GM21528 (cell line): ENCODE data around the gene GTPBP4.
"Not testable (repeated sequence)": the region's sequence is repeated elsewhere in the genome, so short reads cannot be mapped to it uniquely, and the experiment has no call there.

ENCODE experiments used
- ATAC-seq: cut with Tn5 transposase; IDR thresholded peaks from one replicate; pipeline ENCODE4 v1.9.1; 2021; ENCODE audit warnings: mild to moderate bottlenecking, moderate library complexity; ENCODE audit not compliant: unreplicated experiment, low FRiP score

GTPBP4 gene

GRCh38 chr10:988667-989545 is 672 bp downstream of the GTPBP4 start:
- ATAC-seq, result peak; percentile 11

DNA sequence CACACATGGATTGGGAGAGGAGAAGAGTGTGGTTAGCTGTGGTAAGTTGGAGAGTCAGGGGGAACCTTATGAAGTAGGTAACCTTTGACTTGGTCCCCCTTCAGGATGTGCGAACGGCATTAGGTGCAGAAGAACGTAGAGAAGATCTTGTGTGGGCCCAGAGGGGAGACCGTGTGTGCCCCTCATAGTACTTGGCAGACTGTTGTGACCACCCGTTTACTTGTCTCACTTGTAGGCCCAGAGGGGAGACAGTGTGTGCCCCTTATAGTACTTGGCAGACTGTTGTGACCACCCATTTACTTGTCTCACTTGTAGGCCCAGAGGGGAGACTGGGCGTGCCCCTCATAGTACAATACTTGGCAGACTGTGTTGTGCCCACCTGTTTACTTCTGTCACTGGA is 2.6 kb downstream of the GTPBP4 start:
- ATAC-seq, result no peak

DNA sequence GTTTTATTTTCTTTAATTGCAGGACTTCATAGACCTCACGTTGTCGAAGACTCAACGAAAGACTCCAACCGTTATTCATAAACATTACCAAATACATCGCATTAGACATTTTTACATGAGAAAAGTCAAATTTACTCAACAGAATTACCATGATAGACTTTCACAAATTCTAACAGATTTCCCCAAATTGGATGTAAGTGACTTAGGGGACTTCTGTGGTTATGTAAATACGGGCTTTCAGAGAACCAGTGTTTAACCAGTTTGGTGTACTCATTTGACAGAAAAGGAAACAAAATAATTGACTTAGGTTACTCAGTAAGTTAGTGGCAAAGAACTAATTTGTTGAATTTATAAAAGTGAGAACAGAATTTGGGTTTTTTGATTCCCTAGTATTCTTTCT is 4.2 kb downstream of the GTPBP4 start:
- no peak for ATAC-seq

- no peak for ATAC-seq
Measured at GRCh38 chr10:992871-993270, 4.6 kb downstream of the GTPBP4 start.

DNA sequence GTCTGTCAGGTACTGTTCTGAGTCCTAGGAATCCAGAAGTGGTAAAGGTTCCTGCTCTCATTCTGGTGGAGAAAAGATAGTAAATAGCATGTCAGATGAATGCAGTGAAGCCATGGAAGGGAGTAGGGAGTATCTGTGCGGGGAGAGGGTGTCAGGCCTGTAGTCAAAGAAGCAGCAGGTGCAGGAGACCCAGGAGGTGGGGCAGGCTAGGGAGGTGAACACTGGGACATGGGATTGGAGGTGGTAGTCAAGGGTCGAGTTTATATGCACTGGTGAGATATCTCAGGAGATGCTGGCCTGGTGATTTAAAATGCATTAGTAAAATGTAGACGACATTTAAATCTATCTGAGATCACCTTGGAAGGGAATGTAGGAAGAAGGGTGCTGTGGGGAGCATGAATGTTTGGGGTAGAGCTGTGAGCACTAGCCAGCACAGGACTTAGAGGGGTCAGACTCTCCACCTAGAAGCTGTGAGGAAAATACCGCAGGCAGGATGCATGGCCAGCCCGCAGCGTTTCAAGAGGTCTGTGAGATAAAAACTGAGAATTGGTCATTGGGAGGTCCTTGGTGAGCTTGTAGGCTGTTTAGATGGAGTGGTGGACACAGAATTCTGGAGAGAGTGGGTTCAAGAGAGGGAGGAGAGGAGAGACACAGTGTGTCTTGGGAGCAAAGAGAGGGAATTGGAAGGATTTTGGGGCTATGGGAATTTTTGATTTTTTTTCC is 6.8 kb downstream of the GTPBP4 start:
- no peak for ATAC-seq

- ATAC-seq, result no peak
Measured at GRCh38 chr10:995559-995926, 7.3 kb downstream of the GTPBP4 start.

DNA sequence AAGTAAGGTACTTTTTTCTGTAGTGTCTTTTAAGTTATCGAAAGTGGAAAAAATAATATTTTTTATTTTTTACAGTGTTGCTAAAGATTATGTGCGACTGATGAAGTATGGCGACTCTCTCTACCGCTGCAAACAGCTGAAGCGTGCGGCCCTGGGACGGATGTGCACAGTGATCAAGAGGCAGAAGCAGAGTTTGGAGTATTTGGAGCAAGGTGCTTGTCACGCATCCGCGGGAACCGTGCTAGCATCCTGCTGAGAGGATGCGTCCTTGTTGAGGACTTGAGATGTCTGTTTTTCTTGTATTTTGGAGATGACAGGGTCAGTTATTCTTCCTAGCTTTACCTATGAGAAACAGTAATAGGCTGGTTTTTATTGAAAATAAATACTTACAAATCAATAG is 7.8 kb downstream of the GTPBP4 start:
- ATAC-seq, result no peak

GRCh38 chr10:997266-998022 is 9.2 kb downstream of the GTPBP4 start:
- no peak for ATAC-seq

GRCh38 chr10:1002425-1003006 is 14.3 kb downstream of the GTPBP4 start:
- no peak for ATAC-seq

DNA sequence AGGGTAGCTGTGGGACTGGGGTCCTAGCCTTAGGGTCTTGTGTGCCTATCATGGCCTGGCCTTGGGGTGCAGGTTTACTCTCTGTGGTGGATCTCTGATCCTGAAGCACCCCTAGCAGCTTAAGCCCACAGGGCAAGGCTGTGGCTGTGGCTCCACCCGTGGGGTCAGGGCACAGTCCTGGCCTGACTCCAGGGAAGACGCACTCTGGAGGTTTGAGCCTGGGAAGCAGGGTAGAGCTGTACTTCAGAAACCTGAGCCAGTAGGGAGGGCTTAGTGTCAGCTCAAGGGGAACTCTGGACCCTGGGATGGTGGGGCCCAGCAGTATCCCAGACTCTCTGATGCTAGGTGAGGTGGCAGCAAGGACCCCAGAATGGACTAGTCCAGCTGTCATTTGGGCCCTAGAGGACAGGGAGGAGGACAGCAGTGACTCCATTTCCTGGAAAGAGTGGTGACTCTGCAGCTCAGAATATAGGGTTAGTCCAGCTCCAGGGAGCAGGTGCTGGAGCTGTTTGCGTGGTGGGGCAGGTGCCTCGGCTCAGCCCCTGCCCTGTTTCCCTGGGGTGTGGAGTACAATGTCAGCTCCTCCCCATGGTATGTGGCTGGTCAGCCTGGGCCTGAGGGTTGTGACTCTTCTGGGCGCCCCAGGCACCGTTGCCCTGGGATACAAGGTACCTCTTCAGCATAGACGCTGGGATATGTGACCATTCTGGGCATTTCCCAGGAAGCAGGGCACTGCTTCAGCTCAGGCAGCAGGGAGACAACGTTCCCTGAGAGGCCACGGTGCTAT is 15.8 kb downstream of the GTPBP4 start:
- ATAC-seq, result no peak

GRCh38 chr10:1006573-1006972 is 18.3 kb downstream of the GTPBP4 start:
- no peak for ATAC-seq

GRCh38 chr10:1007583-1007982 is 19.3 kb downstream of the GTPBP4 start:
- ATAC-seq, result no peak

- no peak for ATAC-seq
Measured at GRCh38 chr10:1009071-1009494, 20.8 kb downstream of the GTPBP4 start.

DNA sequence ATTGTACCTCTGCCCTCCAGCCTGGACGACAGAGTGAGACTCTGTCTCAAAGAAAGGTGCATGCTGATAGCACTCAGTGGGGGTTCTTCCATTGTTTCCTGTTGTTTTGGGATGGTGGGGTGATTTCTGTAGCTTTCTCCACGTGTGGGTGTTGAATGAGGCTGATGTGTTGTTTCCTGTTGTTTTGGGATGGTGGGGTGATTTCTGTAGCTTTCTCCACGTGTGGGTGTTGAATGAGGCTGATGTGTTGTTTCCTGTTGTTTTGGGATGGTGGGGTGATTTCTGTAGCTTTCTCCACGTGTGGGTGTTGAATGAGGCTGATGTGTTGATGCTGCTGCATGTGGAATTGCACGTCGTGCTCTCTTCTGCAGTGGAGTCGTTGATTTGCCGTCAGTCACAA is 21.7 kb downstream of the GTPBP4 start:
- ATAC-seq, result not testable (repeated sequence)

GRCh38 chr10:1010703-1011102 is 22.5 kb downstream of the GTPBP4 start:
- ATAC-seq, result no peak

DNA sequence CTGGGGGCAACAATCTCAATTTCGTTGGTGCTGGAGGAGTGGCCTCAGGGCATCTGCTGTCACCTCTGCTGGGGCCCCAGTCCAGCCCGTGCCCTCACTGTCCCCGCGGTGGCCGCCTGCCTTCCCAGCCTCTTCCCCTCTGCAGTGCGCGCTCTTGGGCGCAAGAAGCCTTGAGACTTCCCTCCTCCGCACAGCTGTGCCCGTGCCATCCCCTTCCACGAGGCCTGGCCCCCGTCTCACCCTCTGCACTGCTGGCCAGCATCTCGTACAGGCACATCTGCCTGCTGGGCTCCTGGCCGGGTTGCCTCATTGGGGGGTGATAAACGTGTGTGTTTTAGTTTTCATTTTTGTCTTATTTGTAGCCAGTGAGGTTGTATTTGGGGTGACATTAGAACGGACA is 23.5 kb downstream of the GTPBP4 start:
- ATAC-seq, result no peak

GRCh38 chr10:1015688-1016087 is 27.5 kb downstream of the GTPBP4 start:
- no peak for ATAC-seq

DNA sequence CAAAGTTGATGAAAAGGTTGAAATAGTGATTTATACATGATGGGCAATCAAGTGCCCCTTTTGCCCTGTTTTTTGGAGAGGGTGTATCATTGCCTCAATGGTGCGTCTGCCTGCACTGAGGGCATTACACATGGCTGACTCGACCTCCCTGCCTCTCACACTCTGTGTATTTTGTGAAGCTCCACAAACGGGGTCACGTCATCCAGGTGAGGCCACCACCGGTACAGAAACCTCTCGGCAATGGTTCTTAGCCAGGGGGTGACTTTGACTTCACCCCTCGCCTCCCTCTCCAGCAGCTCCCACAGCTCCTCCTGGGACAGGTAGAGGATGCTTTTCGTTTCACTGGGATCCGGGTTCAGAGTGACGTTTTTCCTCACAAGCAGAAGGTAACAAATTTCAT is 31.1 kb downstream of the GTPBP4 start:
- ATAC-seq, result no peak

DNA sequence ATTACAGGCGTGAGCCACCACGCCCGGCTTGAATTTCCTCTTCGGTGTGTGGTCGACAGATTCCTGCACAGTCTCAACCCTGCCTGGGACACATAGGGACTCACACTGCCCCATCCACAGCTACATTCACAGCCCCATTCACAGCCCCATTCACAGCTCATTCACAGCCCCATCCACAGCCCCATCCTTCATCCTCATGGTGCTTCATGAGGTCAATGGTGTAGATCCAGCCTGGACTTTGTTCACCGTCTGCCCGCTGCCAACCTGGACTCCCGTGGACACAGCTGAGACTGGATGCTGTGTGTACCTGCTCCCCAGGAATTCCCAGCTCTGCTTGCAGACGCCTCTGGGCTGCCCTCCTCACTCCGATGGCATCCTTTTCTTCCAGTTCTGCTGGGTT is 32.2 kb downstream of the GTPBP4 start:
- no peak for ATAC-seq

DNA sequence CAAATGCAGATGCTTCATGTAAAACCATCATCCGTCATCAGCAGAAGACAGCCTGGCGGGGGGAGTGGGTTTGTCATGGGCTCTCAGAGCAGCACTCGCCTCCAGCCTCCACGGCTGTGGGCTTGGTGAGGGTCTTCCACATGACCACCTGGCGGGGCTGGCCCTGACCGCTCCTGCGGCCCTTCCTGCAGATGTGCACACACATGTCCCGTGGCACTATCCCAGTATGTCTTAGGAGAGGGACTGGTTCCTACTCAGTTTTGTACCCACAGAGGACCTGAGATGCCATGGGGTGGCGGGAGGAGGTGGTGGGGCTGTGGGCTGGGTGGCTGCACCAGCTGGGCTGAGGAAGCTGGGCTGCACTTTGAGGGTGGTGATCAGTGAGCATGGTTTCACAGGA is 32.7 kb downstream of the GTPBP4 start:
- ATAC-seq, result no peak
